HG02852 (cell line): ENCODE data around the gene TRMT2A.

Experiments used
- ATAC-seq: cut with Tn5 transposase; IDR thresholded peaks from one replicate; pipeline ENCODE4 v1.9.1; 2021; ENCODE audit warnings: mild to moderate bottlenecking, moderate library complexity; ENCODE audit not compliant: unreplicated experiment

TRMT2A gene

GRCh38 chr22:20149257-20150250 lies 32.5 kb upstream of the TRMT2A start:
- no peak for ATAC-seq

GRCh38 chr22:20148414-20148813 lies 31.4 kb upstream of the TRMT2A start:
- no peak for ATAC-seq

- ATAC-seq: no peak
Measured at GRCh38 chr22:20147237-20147988, 30.4 kb upstream of the TRMT2A start.

DNA sequence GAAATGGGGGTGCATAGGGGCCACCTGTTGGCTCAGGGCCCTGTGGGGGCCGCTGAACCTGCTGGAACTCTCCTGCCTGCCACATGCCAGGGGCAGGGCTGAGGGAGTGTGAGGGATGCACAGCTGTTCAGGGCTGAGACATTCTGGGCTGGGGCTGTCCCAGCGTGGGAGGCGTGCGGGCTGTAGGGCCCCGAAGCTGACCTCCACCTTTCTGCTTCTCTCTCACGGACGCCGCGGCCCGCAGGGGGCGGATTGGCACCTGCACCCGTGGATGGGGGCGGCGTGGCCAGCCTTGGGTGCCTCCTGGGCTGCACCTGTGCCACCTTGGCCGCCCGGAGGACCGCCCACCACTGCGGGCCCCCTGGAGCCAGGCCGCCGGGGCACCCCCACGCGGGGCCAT lies 29.8 kb upstream of the TRMT2A start:
- no peak for ATAC-seq

DNA sequence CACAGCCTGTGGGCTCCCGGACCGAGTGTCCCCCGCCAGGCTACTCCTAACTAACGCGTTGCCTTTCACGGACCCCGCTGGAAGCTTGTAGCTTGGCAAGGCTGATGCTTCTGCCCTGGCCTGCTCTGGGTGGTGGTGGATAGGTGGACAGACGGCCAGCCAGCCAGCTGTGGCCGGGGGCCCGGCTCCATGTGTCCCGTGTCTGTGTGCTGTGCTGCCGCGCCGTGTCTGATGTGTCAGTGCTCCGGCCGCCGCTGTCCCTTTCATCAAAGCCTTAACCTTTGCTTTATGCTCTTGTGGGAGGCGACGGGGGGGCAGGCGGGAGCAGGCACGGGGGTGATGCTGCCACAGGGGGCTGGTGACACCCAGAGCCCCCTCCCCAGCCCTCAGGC lies 28.8 kb upstream of the TRMT2A start:
- no peak for ATAC-seq

GRCh38 chr22:20145206-20145831 lies 28.3 kb upstream of the TRMT2A start:
- no peak for ATAC-seq

DNA sequence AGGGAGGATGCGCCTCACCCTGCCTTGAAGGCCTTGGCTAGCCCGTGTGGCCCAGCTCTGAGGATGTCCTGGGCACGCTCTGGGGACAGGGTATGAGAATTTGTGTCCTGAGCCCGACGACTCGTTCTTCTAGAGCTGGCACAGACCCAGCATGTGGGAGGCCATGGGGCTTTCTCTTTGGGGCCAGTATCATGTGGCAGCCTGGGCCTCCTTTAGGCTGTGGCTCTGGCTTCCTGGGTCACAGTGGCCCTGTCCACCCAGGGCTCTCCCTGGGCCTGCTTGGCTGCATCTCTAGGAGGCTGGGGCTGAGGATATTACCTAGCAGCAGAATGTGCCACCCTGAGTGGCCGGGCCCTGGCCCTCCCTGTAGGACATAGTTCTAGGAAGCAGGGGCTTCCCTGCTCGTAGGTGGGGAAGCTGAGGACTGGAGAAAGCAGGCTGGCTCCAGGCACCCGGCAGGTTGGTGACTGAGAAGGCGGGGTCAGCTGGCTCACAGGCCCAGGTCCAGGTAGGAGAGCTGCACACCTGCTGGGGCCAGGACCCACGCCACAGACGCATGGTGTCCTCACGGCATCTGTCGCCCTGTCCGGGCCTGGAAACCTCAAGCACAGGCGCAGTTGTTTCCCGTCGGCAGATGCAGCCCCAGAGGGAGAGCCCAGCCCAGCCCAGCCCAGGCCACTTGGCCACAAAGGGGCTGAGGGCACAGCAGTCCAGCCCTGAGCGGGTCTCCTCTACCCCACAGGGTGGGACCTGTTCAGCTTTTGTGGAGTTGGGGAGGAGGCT lies 27.0 kb upstream of the TRMT2A start:
- ATAC-seq: no peak

DNA sequence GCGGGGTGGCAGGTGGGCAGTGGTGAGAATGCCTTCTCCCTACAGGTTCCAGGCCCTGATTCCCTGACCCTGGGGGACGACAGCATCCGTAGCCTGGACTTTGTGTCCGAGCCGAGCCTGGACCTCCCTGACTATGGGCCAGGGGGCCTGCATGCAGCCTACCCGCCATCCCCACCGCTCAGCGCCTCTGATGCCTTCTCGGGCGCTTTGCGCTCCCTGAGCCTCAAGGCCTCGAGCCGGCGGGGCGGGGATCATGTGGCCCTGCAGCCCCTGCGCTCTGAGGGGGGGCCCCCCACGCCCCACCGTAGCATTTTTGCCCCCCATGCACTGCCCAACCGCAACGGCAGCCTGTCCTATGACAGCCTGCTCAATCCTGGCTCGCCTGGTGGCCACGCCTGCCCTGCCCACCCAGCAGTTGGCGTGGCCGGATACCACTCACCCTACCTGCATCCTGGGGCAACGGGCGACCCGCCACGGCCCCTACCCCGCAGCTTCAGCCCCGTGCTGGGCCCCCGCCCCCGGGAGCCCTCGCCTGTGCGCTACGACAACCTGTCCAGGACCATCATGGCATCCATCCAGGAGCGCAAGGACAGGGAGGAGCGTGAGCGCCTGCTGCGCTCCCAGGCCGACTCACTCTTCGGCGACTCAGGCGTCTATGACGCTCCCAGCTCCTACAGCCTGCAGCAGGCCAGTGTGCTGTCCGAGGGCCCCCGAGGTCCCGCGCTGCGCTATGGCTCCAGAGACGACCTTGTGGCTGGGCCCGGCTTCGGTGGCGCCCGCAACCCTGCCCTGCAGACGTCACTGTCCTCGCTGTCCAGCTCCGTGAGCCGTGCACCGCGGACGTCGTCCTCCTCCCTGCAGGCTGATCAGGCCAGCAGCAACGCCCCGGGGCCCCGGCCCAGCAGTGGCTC lies 25.9 kb upstream of the TRMT2A start:
- ATAC-seq: no peak

GRCh38 chr22:20141186-20142077 lies 24.4 kb upstream of the TRMT2A start:
- no peak for ATAC-seq

- ATAC-seq: no peak
Measured at GRCh38 chr22:20140521-20140964, 23.5 kb upstream of the TRMT2A start.

GRCh38 chr22:20140107-20140445 lies 23.1 kb upstream of the TRMT2A start:
- ATAC-seq: no peak

DNA sequence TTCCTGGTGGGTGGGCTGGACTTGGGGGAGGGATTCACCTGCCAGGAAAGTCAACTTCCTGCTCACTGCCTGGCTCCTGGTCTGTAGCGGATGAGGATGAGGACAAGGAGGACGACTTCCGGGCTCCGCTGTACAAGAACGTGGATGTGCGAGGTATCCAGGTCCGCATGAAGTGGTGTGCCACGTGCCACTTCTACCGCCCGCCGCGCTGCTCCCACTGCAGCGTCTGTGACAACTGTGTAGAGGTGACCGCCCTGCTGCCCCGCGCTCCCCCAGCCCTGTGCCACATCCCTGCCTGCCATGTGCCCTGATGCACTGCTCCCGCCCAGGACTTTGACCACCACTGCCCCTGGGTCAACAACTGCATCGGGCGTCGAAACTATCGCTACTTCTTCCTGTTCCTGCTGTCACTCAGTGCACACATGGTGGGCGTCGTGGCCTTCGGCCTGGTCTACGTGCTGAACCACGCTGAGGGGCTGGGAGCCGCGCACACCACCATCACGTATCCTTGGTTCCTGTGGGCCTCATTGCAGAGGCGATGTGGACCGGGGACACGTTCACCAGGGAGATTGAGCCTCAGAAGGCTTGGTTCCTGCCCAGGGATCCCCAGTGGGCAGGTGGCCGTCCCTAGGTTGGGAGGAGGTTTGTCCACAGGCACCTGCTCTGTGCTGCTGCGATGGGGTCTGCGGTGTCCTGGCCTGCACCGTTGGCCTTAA lies 22.5 kb upstream of the TRMT2A start:
- no peak for ATAC-seq

GRCh38 chr22:20138868-20139267 lies 21.8 kb upstream of the TRMT2A start:
- no peak for ATAC-seq

GRCh38 chr22:20138417-20138738 lies 21.4 kb upstream of the TRMT2A start:
- ATAC-seq: no peak

DNA sequence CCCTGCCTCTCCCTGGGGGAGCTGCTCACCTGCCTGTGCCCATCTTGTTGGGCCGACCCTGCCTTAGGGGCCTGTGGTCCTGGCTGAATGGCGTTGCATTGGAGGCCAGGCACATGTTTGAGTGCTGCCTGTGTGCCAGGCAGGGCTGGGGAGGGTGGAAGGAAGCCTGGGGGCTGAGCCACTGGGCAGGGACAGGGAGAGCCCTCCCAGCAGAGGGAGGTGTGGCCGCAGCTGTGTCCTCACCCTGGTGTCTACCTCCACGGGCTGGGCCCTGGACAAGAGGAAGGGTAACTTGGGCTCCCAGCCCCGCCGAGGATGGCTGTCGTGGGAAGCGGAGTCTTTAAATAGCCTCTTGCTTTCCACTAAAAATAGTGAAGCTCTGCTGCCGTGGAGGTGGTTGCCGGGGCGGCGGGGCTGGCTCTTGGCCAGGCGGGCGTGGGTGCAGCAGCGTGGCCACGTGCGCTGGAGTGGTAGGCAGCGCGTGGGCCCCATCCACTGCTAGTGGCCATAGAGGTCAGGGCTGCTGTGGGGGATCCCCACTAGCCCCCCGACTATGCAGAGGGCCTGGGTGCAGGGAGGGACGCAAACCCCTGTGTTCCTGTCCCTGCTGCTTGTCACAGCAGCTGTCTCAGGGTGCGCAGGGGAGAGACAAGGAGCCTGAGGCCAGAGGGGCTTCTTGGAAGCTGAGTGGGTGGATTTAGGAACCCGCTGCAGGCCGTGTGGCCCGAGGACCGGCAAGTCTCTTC lies 20.8 kb upstream of the TRMT2A start:
- ATAC-seq: no peak

DNA sequence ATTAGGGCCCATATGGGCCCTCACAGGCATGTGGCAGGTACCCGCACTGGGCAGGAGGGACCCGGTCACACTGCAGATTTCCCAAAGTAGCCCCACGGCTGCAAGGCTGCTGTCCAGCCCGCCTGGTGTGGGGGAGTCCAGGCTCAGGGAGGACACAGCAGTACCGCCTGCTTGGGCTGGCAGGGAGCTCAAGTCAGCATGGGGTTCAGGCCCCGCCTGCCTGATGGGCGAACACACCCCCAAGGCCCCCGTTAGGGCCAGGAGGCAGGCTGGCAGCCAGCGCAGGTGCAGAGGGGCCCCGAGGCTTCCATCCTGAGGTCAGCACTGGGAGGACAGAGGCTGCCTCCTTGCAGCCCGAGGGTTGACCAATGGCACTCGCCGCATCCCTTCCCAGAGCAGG lies 20.1 kb upstream of the TRMT2A start:
- ATAC-seq: no peak

DNA sequence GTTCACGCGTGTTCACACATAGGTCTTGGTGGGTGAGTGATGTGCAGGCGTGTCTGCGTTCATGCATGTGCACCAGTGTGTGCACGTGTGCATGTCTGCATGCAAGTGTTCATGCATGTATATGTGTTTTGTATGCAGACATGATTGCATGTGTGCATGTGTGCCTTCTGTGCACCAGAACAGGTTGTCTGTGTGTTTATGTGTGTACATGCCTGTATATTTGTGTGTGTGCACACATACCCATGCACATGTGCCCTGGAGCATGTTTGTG lies 19.5 kb upstream of the TRMT2A start:
- no peak for ATAC-seq
